Germinal center (tissue), 1 donor: ENCODE results near the gene RIC8B.
"Not testable (repeated sequence)": the region's sequence is repeated elsewhere in the genome, so short reads cannot be mapped to it uniquely, and the experiment has no call there.

ENCODE experiments used
- DNase-seq: peaks from one replicate; pipeline ENCODE4 v3.0.0; 2012; ENCODE audit warnings: mixed read lengths, low spot score

Gene RIC8B

GRCh38 chr12:106774005-106774807, at the start of gene RIC8B:
Gene RIC8B (plus strand): TSS chr12:106774682. CDS start chr12:106774746, 64 bp downstream.
- peak; percentile 78 for DNase-seq

- DNase-seq, result no peak
Observed at GRCh38 chr12:106724934-106725333, 49.5 kb upstream of the RIC8B start.

- DNase-seq, result not testable (repeated sequence)
Observed at GRCh38 chr12:106726603-106727202, 47.8 kb upstream of the RIC8B start.

GRCh38 chr12:106729611-106730010, 44.9 kb upstream of the RIC8B start:
- DNase-seq, result no peak

GRCh38 chr12:106732890-106733289, 41.6 kb upstream of the RIC8B start:
- no peak for DNase-seq

- no peak for DNase-seq
Observed at GRCh38 chr12:106733660-106734059, 40.8 kb upstream of the RIC8B start.

- DNase-seq, result no peak
Observed at GRCh38 chr12:106736051-106736957, 38.2 kb upstream of the RIC8B start.

GRCh38 chr12:106739318-106739717, 35.2 kb upstream of the RIC8B start:
- no peak for DNase-seq

- DNase-seq, result no peak
Observed at GRCh38 chr12:106739815-106740530, 34.5 kb upstream of the RIC8B start.

- DNase-seq, result no peak
Observed at GRCh38 chr12:106740818-106741217, 33.7 kb upstream of the RIC8B start.

- DNase-seq, result no peak
Observed at GRCh38 chr12:106741247-106741646, 33.2 kb upstream of the RIC8B start.

- no peak for DNase-seq
Observed at GRCh38 chr12:106743270-106743988, 31.1 kb upstream of the RIC8B start.

- no peak for DNase-seq
Observed at GRCh38 chr12:106744600-106744999, 29.9 kb upstream of the RIC8B start.

- DNase-seq, result no peak
Observed at GRCh38 chr12:106745181-106745745, 29.2 kb upstream of the RIC8B start.

GRCh38 chr12:106747973-106748436, 26.5 kb upstream of the RIC8B start:
- DNase-seq, result no peak

GRCh38 chr12:106750524-106750923, 24.0 kb upstream of the RIC8B start:
- DNase-seq, result no peak

GRCh38 chr12:106753526-106753925, 21.0 kb upstream of the RIC8B start:
- peak; percentile 85 for DNase-seq

GRCh38 chr12:106754331-106754730, 20.2 kb upstream of the RIC8B start:
- no peak for DNase-seq

GRCh38 chr12:106757623-106758348, 16.7 kb upstream of the RIC8B start:
- no peak for DNase-seq
